Epidermal melanocyte (primary cell): Measurements from ENCODE around the gene CHD6.

ENCODE experiments used
- DNase-seq: peaks from one replicate; pipeline ENCODE4 v3.0.0; 2011; ENCODE audit warnings: low spot score; ENCODE audit not compliant: insufficient read length

The CHD6 gene

DNA sequence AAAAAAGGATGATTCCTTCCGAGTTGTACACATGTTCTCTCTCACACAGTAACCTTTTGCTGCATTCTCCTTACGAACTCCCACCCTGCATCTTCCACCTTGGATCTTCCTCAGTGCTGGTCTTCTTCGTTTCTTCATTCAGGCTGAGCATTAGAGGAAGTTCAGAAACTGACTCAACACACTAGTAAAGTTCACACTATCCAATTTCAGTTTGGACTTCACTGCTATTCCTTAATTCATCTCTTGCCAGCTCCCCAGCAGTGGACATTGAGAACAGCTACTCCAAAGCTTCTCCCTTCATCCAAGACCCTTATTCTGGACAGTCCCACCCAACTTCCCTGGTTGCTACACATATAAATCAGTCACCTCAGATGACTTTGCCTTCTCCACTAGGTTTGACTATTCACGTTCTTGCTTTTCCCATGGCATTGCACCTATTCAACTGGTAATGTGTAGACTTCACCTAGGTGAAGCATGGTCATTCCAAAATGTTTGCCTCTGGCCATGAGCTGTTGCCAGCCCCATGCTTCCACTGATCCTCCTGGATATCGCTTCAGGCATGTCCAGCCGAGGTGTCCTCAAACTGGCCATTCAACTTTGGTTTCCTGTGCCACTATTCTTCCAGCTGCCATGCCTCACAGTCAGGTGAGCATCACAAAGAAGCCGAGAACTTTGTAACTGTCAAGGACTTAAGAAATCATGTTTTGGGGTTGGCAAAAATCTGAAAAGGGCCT, 147.6 kb downstream of the CHD6 start:
- DNase-seq = no peak

DNA sequence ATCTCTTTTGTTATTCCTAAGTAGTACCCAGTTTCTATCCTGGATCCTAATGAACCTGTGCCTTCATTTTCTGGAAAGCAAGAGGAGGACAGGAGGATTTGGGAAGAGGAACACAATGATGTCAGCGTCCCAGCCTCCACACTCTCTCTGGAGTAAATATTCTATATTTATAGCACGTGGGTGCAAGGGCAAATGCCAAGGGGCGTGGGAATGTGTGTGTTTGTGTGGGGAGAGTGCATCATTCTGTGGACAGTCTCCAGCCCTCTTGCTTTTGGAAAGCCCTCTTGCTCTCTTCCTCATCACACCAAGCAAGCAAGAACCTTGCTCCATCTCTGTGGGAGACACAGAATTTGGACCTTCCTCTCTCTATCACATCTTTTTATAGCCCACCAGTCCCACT, 148.3 kb downstream of the CHD6 start:
- no peak for DNase-seq

DNA sequence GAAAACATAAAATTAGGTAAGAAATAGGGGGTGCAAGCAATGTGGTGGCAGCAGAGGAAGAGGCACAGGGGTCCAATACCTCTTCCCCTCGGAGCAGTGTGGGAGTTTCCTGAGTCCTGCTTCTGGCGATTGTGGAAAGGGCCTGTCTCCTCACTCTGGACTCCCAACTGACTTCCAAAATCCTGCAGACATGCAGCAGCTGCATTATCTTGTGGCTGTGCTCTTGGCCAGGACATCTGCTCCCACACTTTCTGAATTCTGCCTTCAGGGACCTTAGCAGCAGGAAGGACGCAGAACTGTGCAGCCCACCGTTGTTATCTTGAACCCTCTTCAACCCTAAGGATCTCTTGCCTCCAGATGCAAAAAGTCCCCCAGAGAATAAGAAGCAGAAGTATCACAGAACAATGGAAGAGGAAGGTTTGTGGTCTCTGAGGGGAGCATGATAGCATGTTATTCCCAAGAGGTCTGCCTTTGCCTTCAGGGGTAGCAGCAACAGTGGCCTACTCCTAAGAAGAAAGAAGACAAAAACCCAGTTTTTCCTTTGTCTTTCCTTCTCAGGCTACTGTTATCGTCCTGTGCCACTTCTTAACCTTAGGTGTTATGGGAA, 149.1 kb downstream of the CHD6 start:
- no peak for DNase-seq

DNA sequence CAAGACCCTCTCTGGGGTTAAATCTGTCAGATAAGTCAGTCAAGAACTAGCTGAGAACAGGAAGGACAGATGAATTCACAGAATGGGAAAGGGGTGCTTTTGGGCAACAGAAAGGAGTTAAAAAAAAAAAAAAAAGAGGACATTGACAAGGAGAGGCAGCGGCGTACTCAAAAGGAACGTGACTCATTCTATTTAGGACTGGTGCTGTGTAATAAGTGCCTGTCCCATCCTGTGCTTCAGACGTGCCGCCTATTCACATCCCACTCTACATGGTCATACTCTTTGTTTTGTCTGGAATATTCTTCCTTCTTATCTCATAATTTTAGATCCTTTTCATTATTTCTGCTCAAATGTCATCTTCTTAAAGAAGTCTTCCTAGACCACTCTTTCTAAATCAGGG, 150.5 kb downstream of the CHD6 start:
- DNase-seq = no peak

DNA sequence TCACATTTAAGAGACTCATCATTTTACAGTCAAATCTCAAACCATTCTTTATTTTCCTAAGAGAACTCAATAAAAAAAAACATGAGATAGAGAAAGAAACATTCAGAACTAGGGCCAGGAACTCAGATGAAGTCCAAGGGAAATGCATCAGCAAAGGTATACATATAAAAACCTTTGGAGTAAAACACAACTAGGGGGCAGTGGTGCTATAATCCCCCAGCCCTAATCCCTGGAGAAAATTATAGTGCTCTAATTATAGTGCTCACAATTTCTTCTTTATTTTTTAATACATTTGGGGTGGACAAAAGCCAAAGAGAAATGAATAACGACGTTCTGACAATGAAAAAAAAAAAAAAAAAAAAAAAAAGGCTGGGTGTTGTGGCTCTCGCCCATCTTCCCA, 151.0 kb downstream of the CHD6 start:
- DNase-seq = no peak

DNA sequence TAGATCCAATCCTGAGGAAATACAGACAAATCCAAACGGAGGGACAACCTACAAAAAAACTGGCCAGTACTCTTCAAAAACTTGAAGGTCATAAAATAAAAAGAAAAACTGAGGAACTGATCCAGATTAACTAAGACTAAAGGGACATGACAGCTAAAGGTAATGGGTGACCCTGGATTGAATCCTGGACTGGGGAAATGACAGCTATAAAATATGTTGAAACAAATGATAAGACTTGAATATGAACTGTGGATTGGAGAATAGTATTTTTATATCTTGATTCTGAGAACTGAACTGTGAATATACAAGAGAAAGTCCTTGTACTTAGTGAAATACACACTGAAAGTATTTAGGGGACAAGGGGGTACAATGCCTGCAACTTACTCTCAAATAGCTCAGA, 154.6 kb downstream of the CHD6 start:
- no peak for DNase-seq

DNA sequence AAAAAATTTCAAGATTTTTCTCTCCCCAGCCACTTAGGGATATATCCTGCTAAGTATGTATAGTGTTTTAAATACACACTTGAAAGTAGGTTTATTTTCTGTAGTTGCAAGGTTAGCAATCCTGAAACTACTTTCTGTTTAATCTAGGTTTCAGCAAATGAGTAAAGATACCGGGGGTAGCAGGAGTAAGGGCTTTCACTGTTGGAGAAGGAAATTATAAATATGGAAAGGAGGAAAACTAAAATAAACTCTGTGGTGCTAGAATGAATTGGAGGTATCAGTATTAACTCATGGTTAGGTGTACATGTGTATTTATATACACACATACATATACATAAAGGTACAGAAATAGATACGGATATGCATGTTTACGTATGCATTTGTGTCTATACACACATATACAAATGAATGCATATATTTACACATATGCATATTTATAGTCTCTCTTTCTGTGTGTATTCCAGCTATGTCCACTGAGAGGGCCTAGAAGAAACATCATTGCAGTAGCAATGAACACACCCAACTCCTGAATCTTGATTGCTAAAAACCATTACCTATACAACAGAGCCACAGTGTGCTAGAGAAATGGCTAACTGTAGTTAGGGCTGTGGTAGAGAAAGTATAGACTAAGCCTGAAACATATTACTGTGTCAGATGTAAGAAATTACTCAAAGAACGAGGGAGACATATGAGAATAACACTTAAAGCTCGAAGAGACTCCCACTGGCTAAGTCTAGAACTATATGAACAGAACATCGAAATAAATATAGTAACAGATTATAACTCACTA, 155.6 kb downstream of the CHD6 start:
- DNase-seq = no peak

DNA sequence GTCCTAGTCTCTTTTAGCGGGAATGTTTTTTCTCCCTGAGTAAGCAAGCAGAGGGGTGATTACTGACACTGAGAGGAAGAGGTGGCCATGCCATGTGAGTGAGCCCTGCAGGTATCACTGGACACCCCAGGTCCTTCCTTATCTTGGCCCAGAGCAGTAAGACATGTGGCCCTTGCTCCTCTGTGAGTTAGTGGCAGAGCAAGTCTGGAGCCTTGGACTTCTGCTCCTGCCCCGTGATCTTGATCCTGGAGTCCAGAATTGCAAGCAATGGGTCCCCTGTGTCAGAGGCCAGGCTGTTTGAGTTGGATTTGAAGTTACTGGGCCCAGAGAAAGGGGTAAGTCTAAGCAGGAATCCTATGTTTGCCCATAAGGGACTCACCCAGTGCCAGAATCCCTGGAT, 159.4 kb downstream of the CHD6 start:
- no peak for DNase-seq

DNA sequence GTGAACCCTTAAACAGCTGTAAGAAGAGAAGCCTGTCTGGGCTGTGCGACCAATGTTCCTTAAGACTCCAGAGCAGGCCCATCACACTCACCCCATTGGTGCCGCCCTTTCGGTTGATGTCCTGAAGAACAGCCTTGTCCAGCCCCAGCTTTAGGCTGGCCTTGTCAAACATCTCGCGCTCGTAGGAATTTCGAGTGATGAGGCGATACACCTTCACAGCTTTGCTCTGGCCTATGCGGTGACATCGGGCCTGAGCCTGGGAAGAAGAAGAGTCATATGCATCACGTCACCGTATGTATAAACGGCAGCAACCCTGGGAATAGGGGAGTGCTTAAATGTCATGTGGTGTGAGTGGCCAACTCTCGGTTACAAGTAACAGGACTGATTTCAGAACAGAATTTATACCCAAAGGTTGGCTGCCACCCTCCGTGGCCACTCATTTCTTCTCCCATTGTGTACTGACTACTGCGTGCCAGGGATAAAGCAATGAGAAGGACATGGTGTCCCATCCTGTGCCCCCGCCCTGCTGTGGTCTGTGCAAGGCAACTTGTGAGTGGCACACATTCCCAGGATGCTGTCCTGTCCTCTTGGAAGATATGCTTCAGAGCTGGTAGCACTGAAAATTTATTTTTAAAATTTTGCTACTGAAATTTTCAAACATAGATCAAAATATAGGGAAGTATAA, 160.9 kb downstream of the CHD6 start:
- DNase-seq = no peak

DNA sequence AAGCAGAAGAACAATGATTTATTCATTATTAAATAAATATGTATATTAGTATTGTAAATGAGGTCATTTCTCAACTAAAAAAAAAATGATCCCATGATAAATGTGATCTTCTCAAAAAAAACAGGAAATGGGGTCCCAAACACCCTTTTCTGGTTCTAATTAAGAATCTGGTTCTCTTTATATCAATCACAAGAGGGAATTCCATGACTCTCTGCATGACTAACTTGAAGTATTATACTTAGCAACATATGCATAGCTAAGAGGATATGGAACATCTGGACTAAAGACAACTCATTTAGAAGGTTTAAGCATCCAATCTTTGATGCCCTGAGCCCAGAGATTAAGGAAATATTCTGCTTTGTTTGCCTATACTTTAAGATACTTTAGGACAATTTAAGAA, 161.8 kb downstream of the CHD6 start:
- no peak for DNase-seq

DNA sequence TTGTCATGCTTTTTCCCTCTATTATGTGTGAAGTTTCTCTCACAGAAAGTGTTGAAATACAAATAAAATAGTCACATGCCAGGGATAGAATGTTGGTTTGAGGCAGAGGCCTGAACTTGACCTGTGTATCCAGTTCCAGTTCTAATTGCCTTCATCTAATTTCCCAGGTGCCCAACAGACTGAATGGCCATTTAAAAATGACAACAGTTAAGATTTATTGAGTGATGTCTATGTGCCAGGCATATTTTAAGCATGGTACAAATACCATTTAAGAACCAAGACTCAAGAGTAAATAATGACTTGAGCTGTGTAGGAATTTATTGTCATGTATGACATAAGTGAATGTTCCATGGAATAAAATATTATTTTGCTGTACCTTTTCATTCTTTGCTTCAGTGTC, 163.9 kb downstream of the CHD6 start:
- no peak for DNase-seq

DNA sequence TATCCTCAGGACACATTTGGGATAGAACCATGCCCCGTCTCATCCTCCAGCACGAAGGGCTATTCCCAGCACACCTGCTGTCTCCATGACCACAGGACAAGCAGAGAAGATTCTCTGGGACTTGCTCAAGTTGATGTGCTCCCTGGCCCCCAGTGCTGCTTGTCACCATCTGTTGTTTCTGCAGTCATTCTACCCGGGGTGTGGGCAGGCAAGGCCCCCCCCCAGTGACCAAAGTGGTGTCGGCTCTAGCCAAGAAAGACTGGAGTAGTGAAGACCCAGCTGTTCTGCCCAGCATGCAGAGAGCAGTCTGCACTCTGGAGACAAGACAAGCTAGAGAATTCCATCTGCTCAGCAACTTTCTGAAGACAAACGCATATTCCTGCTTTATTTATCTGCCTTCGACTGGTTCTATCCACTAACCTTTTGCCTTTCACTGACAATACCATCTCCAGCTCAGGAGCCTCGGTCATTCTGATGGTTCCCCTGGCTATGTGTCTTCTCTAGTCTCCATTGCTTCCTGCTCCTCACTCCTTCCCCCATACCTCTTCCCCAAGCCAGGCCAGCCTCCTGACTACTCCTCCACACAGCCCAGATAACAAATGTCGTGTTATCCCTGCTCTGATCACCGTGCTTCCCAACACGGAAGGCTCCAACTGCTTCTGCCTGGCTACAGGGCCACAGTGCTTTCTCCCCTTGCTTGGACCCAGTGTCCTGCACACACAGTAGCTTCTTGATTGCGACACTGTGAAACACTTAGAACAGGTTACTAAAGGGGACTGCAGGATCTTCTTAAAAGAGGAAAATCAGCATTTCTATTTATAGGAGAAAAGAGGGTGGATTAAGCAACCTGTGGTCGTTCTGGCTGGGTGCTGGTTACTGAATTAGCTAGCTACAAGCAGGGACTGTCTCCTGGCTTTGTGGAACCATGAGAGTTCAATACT, 164.9 kb downstream of the CHD6 start:
- DNase-seq = no peak

DNA sequence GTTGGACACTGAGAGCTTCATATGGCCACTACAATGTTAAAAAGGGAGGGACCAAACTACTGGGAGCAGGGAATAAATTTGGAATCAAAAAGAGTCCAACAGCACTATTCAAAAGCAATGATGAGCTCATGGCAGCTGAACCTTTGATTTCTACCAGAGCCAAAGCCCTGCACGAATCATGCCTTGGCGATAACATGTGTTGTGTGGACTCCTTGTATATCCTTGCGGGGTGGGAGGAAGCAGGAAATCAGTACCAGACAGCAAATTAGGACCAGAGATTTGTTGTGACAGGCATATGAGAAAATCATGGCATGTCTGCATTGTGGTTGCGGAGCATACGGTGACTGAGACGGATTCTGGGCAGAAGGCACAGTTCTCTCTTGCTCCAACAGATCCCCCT, 166.0 kb downstream of the CHD6 start:
- DNase-seq = no peak

DNA sequence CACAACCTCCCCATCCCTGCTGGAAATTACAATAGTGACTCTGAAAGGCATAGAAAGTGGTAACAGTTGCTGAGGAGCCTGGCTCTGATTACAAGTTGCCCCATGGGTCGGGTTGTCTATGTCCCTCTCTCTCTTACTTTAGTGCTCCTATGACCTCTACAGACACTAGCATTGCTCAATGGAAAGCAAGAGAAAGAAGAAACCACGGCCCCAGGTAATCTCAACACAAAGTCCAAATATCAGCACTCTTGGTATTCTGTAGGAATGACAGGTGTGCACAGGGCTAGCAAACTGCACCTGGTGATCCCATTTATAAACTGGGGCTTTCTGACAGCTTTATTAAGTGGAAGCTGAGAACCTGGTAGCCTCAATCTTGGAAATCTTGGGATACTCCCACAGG, 171.2 kb downstream of the CHD6 start:
- DNase-seq = no peak

DNA sequence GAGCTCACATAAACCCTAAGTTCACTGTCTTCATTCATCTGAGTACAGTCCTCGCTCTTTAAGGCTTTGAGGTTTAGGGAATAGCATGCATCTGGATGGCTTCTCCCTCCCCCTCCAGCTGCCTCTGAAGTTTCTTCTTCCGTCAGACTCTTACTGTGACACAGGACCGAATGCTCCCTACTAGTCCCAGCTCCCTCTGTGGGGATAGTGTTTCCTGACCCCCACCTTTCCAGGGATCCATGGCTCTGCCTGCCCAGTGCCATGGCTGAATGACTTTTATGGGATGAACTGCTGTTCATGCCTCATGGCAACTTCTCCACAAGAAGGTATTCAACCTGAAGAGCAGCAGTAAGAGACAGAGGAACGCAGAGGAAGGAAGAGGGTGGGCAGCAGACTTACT, 171.7 kb downstream of the CHD6 start:
- no peak for DNase-seq

DNA sequence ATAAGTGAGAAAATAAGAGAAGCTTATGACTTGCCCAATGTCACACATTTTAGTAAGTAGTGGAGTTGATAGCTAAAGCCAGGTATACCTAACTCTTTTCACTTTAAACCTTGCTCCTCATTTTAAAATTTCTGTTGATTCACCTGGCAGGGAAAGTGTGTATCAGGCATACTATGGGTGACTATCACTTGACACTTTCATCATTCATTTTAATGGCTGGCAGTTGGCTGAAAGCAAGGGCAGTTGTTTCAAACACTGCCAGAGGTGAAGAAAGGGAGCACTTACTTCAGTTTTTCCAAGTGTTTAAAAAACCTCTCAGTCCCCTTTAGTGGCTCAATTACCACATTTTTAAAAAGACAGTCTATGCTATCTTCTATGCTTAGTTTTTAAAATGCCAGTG, 173.4 kb downstream of the CHD6 start:
- no peak for DNase-seq

DNA sequence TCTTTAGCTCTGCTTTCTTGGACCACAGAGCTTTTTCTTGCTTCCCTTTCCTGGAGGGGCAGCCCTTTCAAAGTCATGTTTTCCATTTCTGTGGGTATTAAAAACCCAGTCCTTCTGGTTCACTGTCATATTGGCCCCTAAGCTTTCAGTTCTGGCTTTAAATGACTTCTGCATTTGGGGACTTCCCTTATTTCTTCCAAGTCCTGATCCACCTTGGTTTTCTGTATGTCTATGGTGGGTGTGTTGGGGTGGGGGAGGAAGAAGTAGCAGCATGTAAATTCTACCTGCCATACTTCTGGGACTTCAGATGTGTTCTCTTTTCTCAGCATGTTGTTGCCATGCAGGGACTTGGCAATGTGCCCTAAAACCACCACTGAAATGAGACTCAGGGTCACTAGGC, 174.5 kb downstream of the CHD6 start:
- DNase-seq = no peak

DNA sequence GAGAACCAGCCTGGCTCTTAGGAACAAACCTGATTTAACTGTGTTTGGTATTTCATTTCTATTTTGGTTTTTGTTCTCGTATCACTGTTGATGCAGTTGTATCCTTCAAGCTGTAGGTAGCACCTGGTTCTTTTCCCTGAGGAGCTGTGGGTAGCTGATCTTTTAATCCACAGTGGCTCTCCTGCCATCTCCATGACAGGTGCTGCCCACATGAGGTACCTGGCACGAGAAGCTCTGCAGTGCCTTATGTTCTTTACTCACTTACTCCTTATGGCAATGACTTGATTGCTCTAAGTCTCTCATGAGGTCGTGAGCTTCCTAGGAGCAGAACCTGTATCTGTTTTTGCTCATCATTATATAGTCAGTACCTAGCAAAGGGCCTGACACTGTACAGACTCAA, 177.3 kb downstream of the CHD6 start:
- no peak for DNase-seq

DNA sequence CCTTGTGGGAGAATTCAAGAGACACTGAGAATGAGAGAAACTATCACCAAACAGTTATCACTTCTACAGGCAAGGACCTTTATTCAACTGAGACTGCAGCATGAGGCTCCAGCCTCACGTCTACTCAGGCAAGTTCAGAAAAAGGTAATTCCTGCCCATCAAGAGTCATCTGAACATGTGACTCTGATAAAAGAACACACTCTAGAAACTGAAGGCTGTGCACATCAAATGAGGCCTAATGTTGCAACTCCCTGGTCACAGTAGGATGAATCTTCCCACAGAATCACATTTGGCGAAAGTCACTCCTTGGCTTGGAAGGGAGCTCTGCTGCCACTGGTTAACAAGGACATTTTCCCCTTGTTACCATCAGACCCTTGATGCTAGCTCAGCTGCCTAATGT, 180.3 kb downstream of the CHD6 start:
- DNase-seq = no peak

DNA sequence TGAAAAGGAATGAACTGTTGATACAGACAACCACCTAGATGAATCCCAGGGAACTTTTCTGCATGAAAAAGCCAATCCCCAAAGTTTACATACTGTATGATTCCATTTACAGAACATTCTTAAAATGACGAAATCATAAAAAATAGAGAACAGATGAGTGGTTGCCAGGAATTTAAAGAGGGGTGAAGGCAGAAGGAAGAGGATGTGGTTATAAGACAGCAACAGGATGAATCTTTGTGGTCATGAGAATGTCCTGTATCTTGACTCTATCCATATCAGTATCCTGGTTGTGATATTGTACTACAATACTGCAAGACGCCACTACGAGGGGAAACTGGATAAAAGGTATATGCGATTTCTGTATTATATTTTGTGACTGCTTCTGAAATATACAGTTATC, 181.5 kb downstream of the CHD6 start:
- DNase-seq = no peak

DNA sequence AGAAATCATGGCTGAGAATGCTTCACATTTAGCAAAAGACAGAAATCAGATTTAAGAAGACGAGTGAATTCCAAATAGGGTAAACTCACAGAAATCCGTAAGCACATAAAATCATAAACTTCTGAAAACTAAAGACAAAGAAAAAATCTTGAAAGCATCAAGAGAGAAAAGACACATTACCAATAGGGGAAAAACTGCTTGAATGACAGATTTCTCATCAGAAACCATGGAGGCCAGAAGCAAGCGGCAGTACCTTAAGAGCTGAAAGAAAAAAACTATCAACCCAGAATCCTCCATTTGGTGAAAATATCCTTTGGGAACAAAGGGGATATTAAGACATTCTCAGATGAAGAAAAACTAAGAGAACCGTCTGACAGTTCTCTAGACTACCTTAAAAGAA, 185.0 kb downstream of the CHD6 start:
- no peak for DNase-seq
